ENCODE measurements around the gene OR2H2.

The OR2H2 gene

DNA sequence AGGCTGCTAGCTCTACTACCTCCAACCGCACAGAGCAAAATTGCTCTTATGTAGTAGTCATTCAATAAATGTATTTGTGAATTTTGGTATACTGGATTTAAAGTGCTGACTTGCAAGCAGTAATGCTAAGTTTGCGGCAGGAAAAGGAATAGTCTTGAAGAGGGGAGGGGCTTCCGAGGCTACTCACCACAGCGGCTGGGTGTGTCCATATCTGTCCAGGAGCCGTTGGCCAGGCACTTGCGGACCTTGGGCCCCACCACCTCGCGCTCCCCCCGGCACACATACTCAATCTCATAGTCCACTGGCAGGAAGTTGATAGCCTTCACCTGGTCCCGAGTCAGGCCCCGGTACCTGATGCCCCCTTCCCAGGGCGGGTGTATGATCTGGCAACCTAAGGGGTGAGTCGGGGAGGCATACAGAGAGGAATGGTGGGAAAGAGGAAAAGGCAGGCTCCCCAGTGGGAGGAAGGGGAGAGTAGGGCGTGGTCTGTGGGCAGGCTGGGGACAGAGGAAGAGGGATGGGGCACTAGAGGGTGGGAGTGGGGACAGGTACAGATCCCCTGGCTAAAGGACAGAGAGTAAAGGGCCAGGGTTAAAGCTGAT is 46.4 kb downstream of the OR2H2 start:
- DNase-seq: no peak

DNA sequence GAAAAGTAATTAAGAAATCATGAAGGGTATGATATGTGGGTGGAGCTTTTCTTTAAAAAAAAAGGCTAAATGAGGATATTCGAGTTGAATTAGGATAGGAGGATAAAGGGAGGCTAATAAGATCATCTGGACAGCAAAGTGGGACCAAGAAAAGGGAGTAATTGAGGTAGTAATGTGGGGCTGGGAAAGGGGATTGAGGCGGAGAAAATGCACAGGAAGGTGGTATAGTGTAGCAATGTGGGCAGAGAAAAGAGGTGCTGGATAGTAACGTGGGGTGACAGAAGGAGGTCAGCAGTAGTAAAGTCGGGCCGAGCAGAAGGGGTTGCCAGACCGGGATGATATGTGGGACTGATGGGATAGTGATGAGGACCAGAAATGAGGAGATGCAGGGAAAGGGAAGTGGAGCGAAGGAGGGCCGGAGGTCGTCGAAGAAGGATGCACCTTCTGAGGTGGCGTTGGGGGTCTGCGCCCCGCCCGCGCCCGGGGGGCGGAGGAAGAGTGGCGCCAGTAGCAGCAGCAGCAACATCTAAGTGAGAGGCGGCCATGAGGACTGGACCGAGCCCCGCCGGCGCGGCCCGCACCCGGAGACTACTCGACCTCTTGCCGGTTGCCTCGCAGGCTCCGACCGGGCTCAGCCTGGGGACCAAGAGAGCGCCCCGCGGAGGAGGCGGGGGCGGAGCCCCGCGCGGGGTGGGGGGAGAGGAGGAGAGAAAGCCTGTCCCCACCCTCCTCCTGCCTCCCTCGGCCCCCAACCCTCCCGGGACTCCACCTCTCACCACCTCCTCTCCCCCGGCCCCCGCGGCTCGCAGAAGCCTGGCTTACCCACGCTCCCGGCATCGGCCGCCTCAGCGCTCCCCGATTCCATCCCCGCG is 47.2 kb downstream of the OR2H2 start:
- DNase-seq: no peak

DNA sequence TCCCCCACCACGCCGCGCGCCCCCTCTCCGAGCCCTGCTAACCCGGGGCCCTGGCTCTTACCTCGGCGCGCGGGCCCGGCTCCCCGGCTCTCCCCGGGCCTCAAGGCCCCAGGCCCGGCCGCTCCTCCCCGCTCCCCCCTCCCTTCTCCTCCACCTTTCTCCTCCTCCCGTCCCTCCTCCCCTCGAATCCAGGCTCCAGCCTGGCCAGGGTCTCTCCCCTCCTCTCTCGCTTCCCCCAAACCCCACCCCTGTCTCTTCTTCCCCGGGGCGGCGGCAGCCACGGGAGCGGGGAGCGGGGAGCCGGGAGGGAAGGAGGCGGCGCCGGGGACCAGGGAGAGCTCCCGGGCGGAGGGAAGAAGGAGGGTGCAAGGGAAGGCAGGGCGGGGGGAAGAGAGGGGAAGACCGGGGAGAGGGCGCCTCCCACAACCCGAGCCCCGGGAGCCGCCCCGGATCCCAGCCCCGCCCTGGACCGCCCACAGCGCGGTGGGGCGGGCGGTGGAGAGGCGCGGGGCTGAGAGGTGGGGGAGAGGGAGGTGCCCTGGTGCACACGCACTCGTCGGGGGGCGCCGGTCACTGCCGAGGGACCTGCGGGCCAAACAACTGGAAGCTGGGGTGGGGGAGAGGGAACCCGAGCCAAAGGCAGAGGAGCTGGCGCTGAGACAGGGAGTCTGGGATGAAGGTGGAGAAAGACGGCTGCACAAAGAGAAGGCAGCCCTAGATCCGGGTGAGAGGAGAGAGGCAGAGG is 48.0 kb downstream of the OR2H2 start, which contains the start of gene GABBR1:
GABBR1 (minus strand) TSS at position 395 of the 745 bp plus-strand sequence. CDS start 798 bp downstream, outside the sequence.
- peak; percentile 73 for DNase-seq

DNA sequence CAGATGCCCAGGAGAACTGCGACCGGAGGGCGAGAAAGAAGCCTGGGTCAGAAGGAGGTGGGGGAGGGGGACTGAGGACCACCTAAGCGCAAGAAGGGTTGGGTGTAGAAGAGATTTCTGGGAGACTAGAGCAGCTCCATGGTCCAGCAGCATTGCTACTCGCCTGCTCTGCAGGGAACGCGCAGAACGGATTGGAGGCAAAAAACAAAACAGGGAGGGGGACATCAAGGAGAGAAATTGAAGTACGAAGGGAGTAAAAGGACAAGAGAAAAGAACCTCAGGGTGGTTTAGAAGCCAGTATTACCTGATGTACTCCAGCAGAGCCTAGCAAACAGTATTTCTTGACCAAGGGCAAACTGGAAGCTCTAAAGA is 48.6 kb downstream of the OR2H2 start:
- no peak for DNase-seq

DNA sequence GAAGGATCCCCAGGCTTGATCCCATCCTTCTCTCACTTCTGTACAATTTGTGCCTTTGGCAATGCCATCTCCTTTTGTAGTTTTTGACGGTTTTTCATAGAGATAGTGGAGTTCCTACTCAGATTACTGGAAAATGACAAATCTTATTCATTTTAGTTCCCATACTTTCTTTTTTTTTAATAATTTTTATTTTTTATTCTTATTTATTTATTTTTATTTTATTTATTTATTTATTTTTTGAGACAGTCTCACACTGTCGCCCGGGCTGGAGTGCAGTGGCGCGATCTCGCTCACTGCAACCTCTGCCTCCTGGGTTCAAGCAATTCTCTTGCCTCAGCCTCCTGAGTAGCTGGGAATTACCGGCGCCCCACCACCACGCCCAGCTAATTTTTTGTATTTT is 52.3 kb downstream of the OR2H2 start:
- no peak for DNase-seq

Data from NCI-H1092 (cell line).